ENCODE measurements around the gene COX17. TPM values are rescaled to one million over a fixed set of nuclear protein-coding genes. Genes with fewer than 3 reads are reported as not detected.
A peak's percentile ranks its signal among the peaks of the same experiment; 100 is the strongest.

The COX17 gene
- polyA plus RNA-seq, 2 of the 4 experiments (the other 2 are of a cell fraction) = 79.0 to 149 TPM

- H3K27ac ChIP-seq = peak overlapping the region; percentile 2 to 70; a peak in 4 of 6 replicates
- 48% methylated on average over 5 of the region's 5 CpGs for WGBS (ENCODE audit: missing lambda C conversion rate)
- no peak overlapping the region for H3K4me3 ChIP-seq
- DNase-seq (ENCODE audit: low read depth in 1 of 2, low spot score in 1 of 2) = no peak
- FAIRE-seq = no peak
- TF ChIP-seq FOSL2 (IDR thresholded peaks at IDR 0.05) (no peak), FOSL2 (CRISPR knock-in tag; IDR thresholded peaks at IDR 0.05) (no peak), RAD21 (conservative IDR thresholded peaks at IDR 0.05 in 1 of 2, IDR thresholded peaks at IDR 0.05 in 1 of 2) (no peak), REST (IDR thresholded peaks at IDR 0.05) (no peak), JUNB (IDR thresholded peaks at IDR 0.05) (no peak), ZSCAN20 (CRISPR knock-in tag; IDR thresholded peaks at IDR 0.05) (no peak), ELK1 (IDR thresholded peaks at IDR 0.05; ENCODE audit: low read depth, low read length) (no peak), MAZ (IDR thresholded peaks at IDR 0.05; ENCODE audit: borderline replicate concordance, low read depth, low read length) (no peak), NFE2L2 (conservative IDR thresholded peaks at IDR 0.05; ENCODE audit: low read length) (no peak), HOXB5 (CRISPR knock-in tag; IDR thresholded peaks at IDR 0.05) (no peak)
- ATAC-seq = peak in 1 of 2 experiments; percentile 25; a peak in 2 of 6 replicates
- ChIA-PET CTCF (interaction anchor here (1.1 to 2.0 kb wide), 3 partner anchors 14 to 84 kb away, joined by 3 to 5 read pairs (median 5); partner anchors contain the start of gene CD80), POLR2A (interaction anchor here (1.0 kb wide), 2 partner anchors 20 to 145 kb away, joined by 3 read pairs; partner anchors contain the start of gene TIMMDC1)
- peaks cover 35% of the 10 kb centered on the region for H3K4me1 ChIP-seq
- H3K4me2 ChIP-seq = peak overlapping the region; percentile 37
- H3K9me3 ChIP-seq = no peaks in the 10 kb centered on the region
These were observed 34.3 kb downstream of the COX17 start for GRCh38 chr3:119642746-119643473.

- Histone ChIP-seq H3K27ac (no peak overlapping the region), H3K4me1 (peaks cover 48% of the 10 kb centered on the region), H3K4me2 (no peak overlapping the region), H3K9me3 (no peaks in the 10 kb centered on the region), H3K4me3 (no peak overlapping the region)
- FAIRE-seq (no peak), DNase-seq (ENCODE audit: low read depth in 1 of 2, low spot score in 1 of 2) (no peak), ATAC-seq (no peak)
- CTCF ChIA-PET = interaction anchor here (1.5 kb wide), 1 partner anchor 82 kb away, joined by 5 read pairs; the partner anchor contains the start of gene CD80
- POLR2A ChIA-PET = no interaction called here
- TF ChIP-seq RARB (CRISPR knock-in tag; IDR thresholded peaks at IDR 0.05) = no peak
- no peak for TF ChIP-seq CHD4 (IDR thresholded peaks at IDR 0.05; ENCODE audit: borderline replicate concordance)
- TF ChIP-seq RAD21 (conservative IDR thresholded peaks at IDR 0.05 in 1 of 2, IDR thresholded peaks at IDR 0.05 in 1 of 2) = no peak
- TF ChIP-seq HOXB13 (CRISPR knock-in tag; IDR thresholded peaks at IDR 0.05; ENCODE audit: low read depth) = no peak
- no peak for TF ChIP-seq BCL3 (IDR thresholded peaks at IDR 0.05)
- TF ChIP-seq CBX2 (IDR thresholded peaks at IDR 0.05; ENCODE audit: borderline replicate concordance, low read depth) = no peak
- TF ChIP-seq TP53 (CRISPR knock-in tag; IDR thresholded peaks at IDR 0.05) = no peak
- no peak for TF ChIP-seq FOXS1 (CRISPR knock-in tag; IDR thresholded peaks at IDR 0.05)
- no peak for TF ChIP-seq ZFP36 (IDR thresholded peaks at IDR 0.05; ENCODE audit: borderline replicate concordance, partially characterized antibody)
- no peak for TF ChIP-seq MAX (IDR thresholded peaks at IDR 0.05)
- TF ChIP-seq TFCP2L1 (CRISPR knock-in tag; IDR thresholded peaks at IDR 0.05) = no peak
- no peak for TF ChIP-seq HOXB5 (CRISPR knock-in tag; IDR thresholded peaks at IDR 0.05)
- no peak for TF ChIP-seq EP300 (IDR thresholded peaks at IDR 0.05)
- no peak for TF ChIP-seq MAZ (IDR thresholded peaks at IDR 0.05; ENCODE audit: borderline replicate concordance, low read depth, low read length)
- no peak for TF ChIP-seq ATOH8 (CRISPR knock-in tag; IDR thresholded peaks at IDR 0.05; ENCODE audit: low read depth)
- no peak for TF ChIP-seq CHD2 (IDR thresholded peaks at IDR 0.05; ENCODE audit: low read length, partially characterized antibody)
- TF ChIP-seq NR3C1 (IDR thresholded peaks at IDR 0.05) = no peak
- no peak for TF ChIP-seq EHMT2 (IDR thresholded peaks at IDR 0.05; ENCODE audit: low read depth)
- no peak for TF ChIP-seq RCOR1 (IDR thresholded peaks at IDR 0.05; ENCODE audit: low read depth, low read length)
- TF ChIP-seq MAFK (IDR thresholded peaks at IDR 0.05; ENCODE audit: partially characterized antibody) = no peak
- 98% methylated on average over 2 of the region's 2 CpGs for WGBS (ENCODE audit: missing lambda C conversion rate)
These were observed 35.8 kb downstream of the COX17 start for GRCh38 chr3:119641416-119641815.
